ENCODE results near the gene CYP4F3.

Gene CYP4F3

GRCh38 chr19:15616627-15617270 lies 23.9 kb upstream of the CYP4F3 start:
- TF ChIP-seq POLR2A (IDR thresholded peaks at IDR 0.05; ENCODE audit: extremely low read depth, insufficient read length) (no peak), MAX (IDR thresholded peaks at IDR 0.05; ENCODE audit: low read depth, low read length) (peak; percentile 41), CTCF (IDR thresholded peaks at IDR 0.05; ENCODE audit: low read depth, low read length) (no peak)
- H3K4me3 ChIP-seq (ENCODE audit: low read depth, low read length) = no peak overlapping the region
- peak; percentile 72 for DNase-seq (ENCODE audit: low read depth)

- TF ChIP-seq CTCF (IDR thresholded peaks at IDR 0.05; ENCODE audit: low read depth, low read length) = no peak
- no peak for TF ChIP-seq MYC (IDR thresholded peaks at IDR 0.05; ENCODE audit: low read depth, low read length)
- no peak for DNase-seq (ENCODE audit: low read depth)
- H3K4me3 ChIP-seq (ENCODE audit: low read depth, low read length) = no peak overlapping the region
Measured at GRCh38 chr19:15618321-15618720, 22.4 kb upstream of the CYP4F3 start.

GRCh38 chr19:15621801-15622200 lies 18.9 kb upstream of the CYP4F3 start:
- no peak for DNase-seq (ENCODE audit: low read depth)
- H3K4me3 ChIP-seq (ENCODE audit: low read depth, low read length) = no peak overlapping the region
- no peak for TF ChIP-seq MAX (IDR thresholded peaks at IDR 0.05; ENCODE audit: low read depth, low read length)
- TF ChIP-seq CTCF (IDR thresholded peaks at IDR 0.05; ENCODE audit: low read depth, low read length) = no peak
- no peak for TF ChIP-seq POLR2A (IDR thresholded peaks at IDR 0.05; ENCODE audit: extremely low read depth, insufficient read length)
- no peak for TF ChIP-seq MYC (IDR thresholded peaks at IDR 0.05; ENCODE audit: low read depth, low read length)

- no peak overlapping the region for H3K4me3 ChIP-seq (ENCODE audit: low read depth, low read length)
- DNase-seq (ENCODE audit: low read depth) = no peak
- TF ChIP-seq CTCF (IDR thresholded peaks at IDR 0.05; ENCODE audit: low read depth, low read length) = no peak
- no peak for TF ChIP-seq MAX (IDR thresholded peaks at IDR 0.05; ENCODE audit: low read depth, low read length)
- no peak for TF ChIP-seq MYC (IDR thresholded peaks at IDR 0.05; ENCODE audit: low read depth, low read length)
- TF ChIP-seq POLR2A (IDR thresholded peaks at IDR 0.05; ENCODE audit: extremely low read depth, insufficient read length) = no peak
Measured at GRCh38 chr19:15622991-15623390, 17.7 kb upstream of the CYP4F3 start.

GRCh38 chr19:15623711-15624318 lies 16.9 kb upstream of the CYP4F3 start:
- no peak overlapping the region for H3K4me3 ChIP-seq (ENCODE audit: low read depth, low read length)
- peak; percentile 48 for DNase-seq (ENCODE audit: low read depth)
- TF ChIP-seq CTCF (IDR thresholded peaks at IDR 0.05; ENCODE audit: low read depth, low read length) = no peak
- TF ChIP-seq MAX (IDR thresholded peaks at IDR 0.05; ENCODE audit: low read depth, low read length) = no peak
- TF ChIP-seq MYC (IDR thresholded peaks at IDR 0.05; ENCODE audit: low read depth, low read length) = no peak
- no peak for TF ChIP-seq POLR2A (IDR thresholded peaks at IDR 0.05; ENCODE audit: extremely low read depth, insufficient read length)

Data from NB4 (cell line).